Thoracic aorta (tissue), 2 donors: Measurements from ENCODE around the gene SOCS4. TPM values are rescaled to one million over a fixed set of nuclear protein-coding genes. Genes with fewer than 3 reads are reported as not detected.
"Not testable (repeated sequence)": the region's sequence is repeated elsewhere in the genome, so short reads cannot be mapped to it uniquely, and the experiment has no call there.

Source experiments
- ATAC-seq: fragments of 150-250 bp; one replicate; pipeline ENCODE4 v1.8.0; 2017; ENCODE audit warnings: low read depth; ENCODE audit not compliant: insufficient number of reproducible peaks, low FRiP score
- DNase-seq: peaks from one replicate; pipeline ENCODE4 v3.0.0-alpha.2; 2020; ENCODE audit warnings: low spot score
- H3K27ac ChIP-seq, 2 donors: fragments of 200-600 bp; sonication (generic); 1 replicate in 1 of 2; 2 replicates in 1 of 2; pipeline ENCODE4 v1.5.1; 2016; ENCODE audit warnings: mild to moderate bottlenecking in 2 of 2, moderate library complexity in 2 of 2
- H3K27me3 ChIP-seq: fragments of 200-600 bp; sonication (generic); replicated peaks from 2 replicates; pipeline ENCODE4 v1.6.0; 2016; ENCODE audit warnings: mild to moderate bottlenecking; ENCODE audit not compliant: insufficient read depth
- H3K36me3 ChIP-seq: fragments of 200-600 bp; sonication (generic); one replicate; pipeline ENCODE4 v1.5.1; 2016
- H3K4me1 ChIP-seq, 2 donors: fragments of 200-600 bp; sonication (generic); 1 replicate in 1 of 2; 2 replicates in 1 of 2; pipeline versions ENCODE4 v1.5.1 to v1.6.0; 2016; ENCODE audit warnings: low read depth in 2 of 2, mild to moderate bottlenecking in 1 of 2; ENCODE audit not compliant: control insufficient read depth in 1 of 2
- H3K4me3 ChIP-seq: fragments of 200-600 bp; sonication (generic); 2 replicates; pipeline ENCODE4 v1.5.1; 2016; ENCODE audit warnings: mild to moderate bottlenecking
- H3K9me3 ChIP-seq: fragments of 200-600 bp; sonication (generic); 2 replicates; pipeline ENCODE4 v1.5.1; 2016
- CTCF ChIP-seq: fragments of 200-600 bp; sonication (generic); IDR thresholded peaks from one replicate; pipeline ENCODE4 v1.5.1; 2019; ENCODE audit warnings: antibody characterized with exemption
- total RNA-seq, 2 donors: library from RNA; depleted of rRNA; stranded (reverse); fragments of >200 nt; gene quantifications; one replicate each; pipeline versions ENCODE4 v1.1.0 to v1.2.3, GENCODE V29; 2016

Gene SOCS4
- total RNA-seq, 2 donors from 2014 or later = 18.3 to 31.0 TPM

- H3K27ac ChIP-seq = no peak overlapping the region
- H3K27me3 ChIP-seq = no peaks in the 10 kb centered on the region
- H3K9me3 ChIP-seq = no peaks in the 10 kb centered on the region
- TF ChIP-seq CTCF = no peak
- peaks cover 16 to 25% of the 10 kb centered on the region in 2 donors for H3K4me1 ChIP-seq
- no peak overlapping the region for H3K4me3 ChIP-seq
- H3K36me3 ChIP-seq = no peaks in the 10 kb centered on the region
- DNase-seq (no peak), ATAC-seq (no peak)
Observed at GRCh38 chr14:55074662-55075061, 47.6 kb downstream of the SOCS4 start.

- H3K27me3 ChIP-seq = no peaks in the 10 kb centered on the region
- no peak for ATAC-seq
- peaks cover 16 to 25% of the 10 kb centered on the region in 2 donors for H3K4me1 ChIP-seq
- no peak overlapping the region for H3K4me3 ChIP-seq
- no peak overlapping the region for H3K27ac ChIP-seq
- H3K9me3 ChIP-seq = no peaks in the 10 kb centered on the region
- no peak for DNase-seq
- H3K36me3 ChIP-seq = no peaks in the 10 kb centered on the region
- no peak for TF ChIP-seq CTCF
Observed at GRCh38 chr14:55075628-55076175, 48.7 kb downstream of the SOCS4 start.

- Histone ChIP-seq H3K27me3 (no peaks in the 10 kb centered on the region), H3K4me1 (peaks cover 7 to 10% of the 10 kb centered on the region in 2 donors), H3K27ac (no peak overlapping the region), H3K9me3 (no peaks in the 10 kb centered on the region), H3K36me3 (no peaks in the 10 kb centered on the region), H3K4me3 (no peak overlapping the region)
- DNase-seq = no peak
- TF ChIP-seq CTCF = no peak
- ATAC-seq = no peak
Observed at GRCh38 chr14:55077170-55078151, 50.4 kb downstream of the SOCS4 start.

- H3K36me3 ChIP-seq, H3K4me3 ChIP-seq, H3K27me3 ChIP-seq, DNase-seq, H3K4me1 ChIP-seq, H3K9me3 ChIP-seq, H3K27ac ChIP-seq, ATAC-seq: not testable (repeated sequence)
Observed at GRCh38 chr14:55079961-55080360, 52.9 kb downstream of the SOCS4 start.

GRCh38 chr14:55084401-55085059 is 57.5 kb downstream of the SOCS4 start:
- no peak for TF ChIP-seq CTCF

More at GRCh38 chr14:55084401-55085059, 57.5 kb downstream of the SOCS4 start:
- Histone ChIP-seq H3K4me1 (no peaks in the 10 kb centered on the region), H3K36me3 (no peaks in the 10 kb centered on the region), H3K9me3 (no peaks in the 10 kb centered on the region), H3K4me3 (no peak overlapping the region), H3K27me3 (no peaks in the 10 kb centered on the region), H3K27ac (no peak overlapping the region)
- DNase-seq = no peak
- ATAC-seq = no peak
